ENCODE results near the gene NXF2B. TPM values are rescaled to one million over a fixed set of nuclear protein-coding genes. Genes with fewer than 3 reads are reported as not detected.
"Not testable (repeated sequence)": the region's sequence is repeated elsewhere in the genome, so short reads cannot be mapped to it uniquely, and the experiment has no call there.

The NXF2B gene, protein sequence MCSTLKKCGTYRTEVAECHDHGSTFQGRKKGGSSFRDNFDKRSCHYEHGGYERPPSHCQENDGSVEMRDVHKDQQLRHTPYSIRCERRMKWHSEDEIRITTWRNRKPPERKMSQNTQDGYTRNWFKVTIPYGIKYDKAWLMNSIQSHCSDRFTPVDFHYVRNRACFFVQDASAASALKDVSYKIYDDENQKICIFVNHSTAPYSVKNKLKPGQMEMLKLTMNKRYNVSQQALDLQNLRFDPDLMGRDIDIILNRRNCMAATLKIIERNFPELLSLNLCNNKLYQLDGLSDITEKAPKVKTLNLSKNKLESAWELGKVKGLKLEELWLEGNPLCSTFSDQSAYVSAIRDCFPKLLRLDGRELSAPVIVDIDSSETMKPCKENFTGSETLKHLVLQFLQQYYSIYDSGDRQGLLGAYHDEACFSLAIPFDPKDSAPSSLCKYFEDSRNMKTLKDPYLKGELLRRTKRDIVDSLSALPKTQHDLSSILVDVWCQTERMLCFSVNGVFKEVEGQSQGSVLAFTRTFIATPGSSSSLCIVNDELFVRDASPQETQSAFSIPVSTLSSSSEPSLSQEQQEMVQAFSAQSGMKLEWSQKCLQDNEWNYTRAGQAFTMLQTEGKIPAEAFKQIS
- under 1 TPM in 1 of 6 donors, not detected in 5; 0.39 TPM for total RNA-seq

DNA sequence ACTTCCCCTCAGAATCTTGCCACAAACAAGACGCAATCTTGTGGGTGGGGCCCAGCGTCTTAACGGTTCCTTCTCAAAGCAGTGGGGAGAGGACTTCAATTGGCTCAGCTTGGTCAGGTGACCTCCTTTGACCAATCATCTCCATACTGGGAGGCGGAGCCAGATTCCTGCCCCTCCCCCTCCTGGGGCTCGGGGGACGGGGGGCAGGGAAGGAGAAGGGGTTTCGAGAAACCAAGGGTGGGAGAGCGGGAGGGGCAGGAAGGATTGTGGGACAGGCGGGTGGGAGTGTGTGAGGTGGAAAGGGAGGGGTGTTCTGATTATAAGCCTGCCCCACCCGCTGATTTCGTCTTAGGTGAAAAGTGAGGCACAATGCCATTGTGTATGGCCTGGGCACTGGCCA is at the start of gene NXF2B:
NXF2B (minus strand) TSS at position 101 of the 400 bp plus-strand sequence. CDS start 59,972 bp downstream, outside the sequence.
- H3K4me3 ChIP-seq; H3K27ac ChIP-seq; DNase-seq; H3K4me1 ChIP-seq; H3K36me3 ChIP-seq; H3K9me3 ChIP-seq; H3K27me3 ChIP-seq; ATAC-seq (ENCODE audit: low FRiP score in 2 of 2): not testable (repeated sequence)
- no CpG with 5 or more reads among the region's 11 CpGs for WGBS, 2 donors

DNA sequence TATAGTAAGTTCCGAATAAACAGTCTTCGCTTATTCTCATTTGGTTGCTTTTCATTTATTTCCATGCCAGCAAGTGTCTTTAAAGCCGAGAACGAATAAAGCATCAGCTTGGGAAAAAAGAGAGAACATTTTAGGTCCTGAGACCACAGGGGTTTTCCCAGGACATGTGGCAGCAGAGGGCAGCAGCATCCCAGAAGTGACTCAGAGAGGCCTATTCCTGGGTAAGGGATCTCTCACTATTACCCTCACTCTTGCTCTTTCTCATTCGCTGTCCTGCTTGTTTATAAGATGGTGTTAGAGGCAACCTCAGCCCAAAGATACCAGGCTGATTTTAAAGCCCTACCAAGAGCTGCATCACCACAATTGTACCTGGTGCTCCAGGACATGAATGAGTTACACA is 39.0 kb upstream of the NXF2B start:
- not testable (repeated sequence) for H3K4me1 ChIP-seq; H3K36me3 ChIP-seq; ATAC-seq (ENCODE audit: low FRiP score in 2 of 2); H3K27ac ChIP-seq; H3K27me3 ChIP-seq; H3K4me3 ChIP-seq; H3K9me3 ChIP-seq; DNase-seq
- WGBS, 2 donors, result 49% methylated on average over 4 of the region's 5 CpGs; no CpG with 5 or more reads in 1 of the 2 donors

DNA sequence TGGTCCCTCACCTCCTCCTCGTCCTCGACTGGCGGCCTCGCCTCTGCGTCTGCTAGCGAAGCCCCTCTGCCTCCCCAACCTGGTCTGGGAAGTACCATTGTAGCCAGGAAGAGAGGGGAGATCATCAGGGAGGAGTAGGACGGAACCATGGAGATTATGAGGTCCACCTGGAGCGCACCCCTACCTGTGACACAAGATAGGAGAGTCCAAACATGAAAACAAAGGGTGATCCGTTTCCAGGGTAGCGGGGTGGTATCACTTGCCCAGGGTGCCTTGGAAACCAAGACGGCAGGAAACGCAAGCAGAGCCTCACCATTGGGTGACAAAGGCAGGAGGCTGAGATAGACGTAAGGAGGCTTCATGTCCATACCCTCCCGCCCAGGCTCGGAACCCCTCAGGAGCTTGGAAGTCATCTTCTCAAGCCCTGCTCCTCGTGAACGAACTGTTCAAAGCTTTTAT is 32.0 kb upstream of the NXF2B start, which contains the start of gene TCP11X2:
TCP11X2 (minus strand) TSS at position 51 of the 459 bp plus-strand sequence.
- not testable (repeated sequence) for H3K36me3 ChIP-seq, H3K4me3 ChIP-seq, H3K27me3 ChIP-seq, H3K27ac ChIP-seq, H3K4me1 ChIP-seq, DNase-seq, H3K9me3 ChIP-seq
- WGBS, 2 donors, result 67 to 77% methylated on average over 4 to 7 of the region's 17 CpGs
- peak in 1 of 2 donors; percentile 46 for ATAC-seq (ENCODE audit: low FRiP score in 2 of 2)

DNA sequence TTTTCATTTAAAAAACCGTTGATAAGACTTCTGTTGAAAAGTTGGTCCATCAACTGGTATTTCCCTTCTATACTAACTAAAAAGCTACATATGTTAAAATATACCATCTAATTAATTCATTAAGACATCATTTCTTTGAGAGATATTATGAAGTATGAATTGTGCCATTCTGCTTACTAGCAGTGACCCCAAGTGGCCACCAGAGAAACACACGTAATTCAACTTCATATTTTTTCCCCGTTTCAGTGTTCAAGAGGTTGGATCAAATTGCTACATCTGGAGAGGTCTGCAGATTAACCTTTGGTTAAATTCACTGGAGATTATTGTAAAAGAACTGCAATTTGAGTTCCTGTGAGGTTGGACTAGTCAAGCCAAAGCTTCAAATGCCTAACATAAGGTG is 30.4 kb upstream of the NXF2B start:
- not testable (repeated sequence) for ATAC-seq (ENCODE audit: low FRiP score in 2 of 2)
- WGBS, 2 donors, result no CpG with 5 or more reads among the region's 3 CpGs

DNA sequence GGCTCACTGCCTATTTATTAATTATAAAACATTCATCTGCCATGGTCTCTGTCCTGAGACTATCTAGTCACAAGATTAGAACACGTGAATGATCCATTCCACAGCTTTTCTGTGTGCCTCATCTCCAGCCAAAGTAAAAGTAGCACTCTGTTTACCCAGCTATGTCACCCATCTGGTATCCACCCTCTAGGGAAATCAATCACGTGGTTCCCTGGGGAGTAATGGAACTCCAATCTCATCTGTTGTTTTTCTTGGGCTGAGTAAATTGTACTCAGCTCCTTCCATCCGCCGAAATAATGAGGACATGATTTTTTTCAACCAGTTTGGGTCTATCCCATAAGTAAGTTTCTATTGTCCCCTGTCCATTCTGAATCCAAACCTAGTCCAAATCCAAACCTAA is 18.8 kb upstream of the NXF2B start:
- not testable (repeated sequence) for H3K9me3 ChIP-seq; H3K36me3 ChIP-seq; H3K27me3 ChIP-seq; ATAC-seq (ENCODE audit: low FRiP score in 2 of 2); H3K4me3 ChIP-seq; DNase-seq; H3K4me1 ChIP-seq; H3K27ac ChIP-seq
- no CpG with 5 or more reads among the region's 4 CpGs for WGBS, 2 donors

More for the DNA sequence above, 30.4 kb upstream of the NXF2B start:
- H3K9me3 ChIP-seq, H3K36me3 ChIP-seq, H3K27ac ChIP-seq, H3K27me3 ChIP-seq, H3K4me1 ChIP-seq, H3K4me3 ChIP-seq, DNase-seq: not testable (repeated sequence)

DNA sequence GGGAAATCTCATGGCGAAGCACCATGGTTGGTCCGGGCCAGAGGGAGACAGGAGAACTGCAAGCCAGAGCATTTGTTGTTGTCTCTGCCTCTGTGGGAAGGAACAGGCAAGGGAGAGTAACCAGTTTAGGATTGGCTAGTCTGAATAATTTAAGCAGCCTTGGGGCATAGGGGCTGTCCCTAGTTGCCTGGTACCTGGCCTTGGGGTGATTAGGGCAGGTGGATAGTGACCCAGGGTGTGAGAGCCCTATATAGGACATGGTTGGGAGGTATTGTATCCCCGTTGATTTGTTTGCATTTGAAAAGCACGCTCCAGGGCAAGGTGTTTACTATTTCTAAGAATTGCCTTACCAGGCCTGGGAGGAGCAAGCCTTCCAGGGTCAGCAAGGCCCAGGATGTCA is 25.3 kb downstream of the NXF2B start:
- DNase-seq; ATAC-seq (ENCODE audit: low FRiP score in 2 of 2); H3K27ac ChIP-seq; H3K36me3 ChIP-seq; H3K27me3 ChIP-seq; H3K9me3 ChIP-seq; H3K4me1 ChIP-seq; H3K4me3 ChIP-seq: not testable (repeated sequence)
- WGBS, 2 donors, result no CpG with 5 or more reads among the region's 4 CpGs

DNA sequence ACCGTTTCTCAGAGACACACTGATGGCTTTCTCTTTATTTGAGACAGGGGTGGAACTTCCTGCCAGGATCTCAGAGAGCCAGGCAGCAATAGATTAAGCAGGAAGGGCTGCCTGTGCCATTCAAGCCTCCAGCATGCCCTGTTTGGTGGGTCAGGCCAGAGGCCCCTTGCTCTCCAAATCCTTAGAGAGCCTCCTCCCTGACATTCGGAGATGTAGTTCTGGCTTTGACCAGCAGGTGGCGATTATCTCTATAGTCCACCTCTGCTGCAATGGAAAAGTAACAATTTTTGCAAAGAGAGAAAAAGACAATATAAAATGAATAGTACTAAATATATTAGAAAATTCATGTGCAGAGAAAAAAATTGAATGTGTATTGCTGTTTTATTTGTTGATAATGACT is 93.9 kb downstream of the NXF2B start:
- peaks cover 0 to 4% (median 0%) of the 10 kb centered on the region in 4 donors for H3K9me3 ChIP-seq

DNA sequence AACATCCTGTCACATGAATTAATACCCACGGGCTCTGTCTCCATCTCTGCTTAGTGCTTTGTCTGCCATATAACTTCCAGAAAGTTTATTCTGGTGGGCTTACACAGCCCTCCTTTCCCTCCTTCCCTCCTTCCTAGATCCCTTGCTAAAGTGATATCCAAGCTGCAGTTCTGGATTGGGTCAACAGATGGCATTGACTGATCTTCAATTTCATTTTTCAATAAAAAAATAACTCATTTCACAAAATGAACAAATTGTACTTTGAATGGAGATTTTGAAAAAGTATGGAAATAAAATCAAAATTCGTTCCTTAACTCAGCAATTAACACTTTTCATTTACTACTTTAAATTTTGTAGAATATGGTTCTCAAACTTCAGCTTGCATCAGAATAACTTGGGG is 97.9 kb downstream of the NXF2B start:
- H3K9me3 ChIP-seq, result no peaks in the 10 kb centered on the region
- no peak for ATAC-seq (ENCODE audit: low FRiP score in 2 of 2)
- H3K4me3 ChIP-seq, result no peak overlapping the region
- no peak overlapping the region for H3K27ac ChIP-seq
- WGBS, 2 donors, result 19 to 48% methylated on average over 2 of the region's 2 CpGs
- no peaks in the 10 kb centered on the region for H3K36me3 ChIP-seq
- TF ChIP-seq, protein P1, sequence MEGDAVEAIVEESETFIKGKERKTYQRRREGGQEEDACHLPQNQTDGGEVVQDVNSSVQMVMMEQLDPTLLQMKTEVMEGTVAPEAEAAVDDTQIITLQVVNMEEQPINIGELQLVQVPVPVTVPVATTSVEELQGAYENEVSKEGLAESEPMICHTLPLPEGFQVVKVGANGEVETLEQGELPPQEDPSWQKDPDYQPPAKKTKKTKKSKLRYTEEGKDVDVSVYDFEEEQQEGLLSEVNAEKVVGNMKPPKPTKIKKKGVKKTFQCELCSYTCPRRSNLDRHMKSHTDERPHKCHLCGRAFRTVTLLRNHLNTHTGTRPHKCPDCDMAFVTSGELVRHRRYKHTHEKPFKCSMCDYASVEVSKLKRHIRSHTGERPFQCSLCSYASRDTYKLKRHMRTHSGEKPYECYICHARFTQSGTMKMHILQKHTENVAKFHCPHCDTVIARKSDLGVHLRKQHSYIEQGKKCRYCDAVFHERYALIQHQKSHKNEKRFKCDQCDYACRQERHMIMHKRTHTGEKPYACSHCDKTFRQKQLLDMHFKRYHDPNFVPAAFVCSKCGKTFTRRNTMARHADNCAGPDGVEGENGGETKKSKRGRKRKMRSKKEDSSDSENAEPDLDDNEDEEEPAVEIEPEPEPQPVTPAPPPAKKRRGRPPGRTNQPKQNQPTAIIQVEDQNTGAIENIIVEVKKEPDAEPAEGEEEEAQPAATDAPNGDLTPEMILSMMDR (IDR thresholded peaks at IDR 0.05), result no peak
- TF ChIP-seq POLR2A (IDR thresholded peaks at IDR 0.05) (no peak), EP300 (IDR thresholded peaks at IDR 0.05) (no peak), POLR2AphosphoS5 (IDR thresholded peaks at IDR 0.05) (no peak)
- DNase-seq, result no peak
- H3K27me3 ChIP-seq, result no peaks in the 10 kb centered on the region
- H3K4me1 ChIP-seq, result no peaks in the 10 kb centered on the region

More for the DNA sequence above, 93.9 kb downstream of the NXF2B start:
- Histone ChIP-seq H3K4me1 (no peaks in the 10 kb centered on the region), H3K27me3 (no peaks in the 10 kb centered on the region), H3K27ac (no peak overlapping the region), H3K4me3 (no peak overlapping the region), H3K36me3 (no peaks in the 10 kb centered on the region)
- no peak for TF ChIP-seq EP300 (IDR thresholded peaks at IDR 0.05)
- TF ChIP-seq, protein P1 (IDR thresholded peaks at IDR 0.05), result peak; percentile 34 to 92 (median 56)
- DNase-seq (peak in 1 of 2 donors; percentile 40), ATAC-seq (ENCODE audit: low FRiP score in 2 of 2) (no peak)
- WGBS, 2 donors, result 23 to 25% methylated on average over 3 of the region's 3 CpGs

Measured in upper lobe of left lung (tissue), 6 donors.